ENCODE data around the gene SULT1B1.

Gene SULT1B1

DNA sequence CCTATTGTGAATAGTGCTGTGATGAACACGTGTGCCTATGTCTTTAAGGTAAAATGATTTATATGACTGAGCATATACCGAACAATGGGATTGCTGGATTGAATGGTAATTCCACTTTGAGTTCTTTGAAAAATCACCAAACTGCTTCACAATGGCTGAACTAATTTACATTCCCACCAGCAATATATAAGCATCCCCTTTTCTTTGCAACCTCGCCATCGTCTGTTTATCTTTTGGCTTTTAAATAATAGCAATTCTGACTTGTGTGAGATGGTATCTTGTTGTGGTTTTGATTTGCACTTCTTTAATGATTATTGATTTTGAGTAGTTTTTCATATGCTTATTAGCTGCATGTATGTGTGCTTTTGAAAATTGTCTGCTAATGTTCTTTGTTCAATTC, 75.6 kb downstream of the SULT1B1 start:
- H3K9ac ChIP-seq (ENCODE audit: low read depth, low read length), result no peak overlapping the region
- no peaks in the 10 kb centered on the region for H3K4me1 ChIP-seq (ENCODE audit: insufficient read depth, low read length)
- no peak overlapping the region for H3K4me3 ChIP-seq (ENCODE audit: low read length)
- no peaks in the 10 kb centered on the region for H3K27me3 ChIP-seq (ENCODE audit: insufficient read depth, low read length)
- no peaks in the 10 kb centered on the region for H3K9me3 ChIP-seq (ENCODE audit: insufficient read depth, low read depth, low read length)
- no peaks in the 10 kb centered on the region for H3K36me3 ChIP-seq (ENCODE audit: insufficient read depth, low read depth, low read length)
- no peak overlapping the region for H3K27ac ChIP-seq (ENCODE audit: low read length)
